H1 (cell line): Measurements from ENCODE around the gene LY6G5C. TPM values are rescaled to one million over a fixed set of nuclear protein-coding genes. Genes with fewer than 3 reads are reported as not detected.

Source experiments
- CTCF ChIA-PET: fragments of 300-600 bp; sonication (Branson Sonifier 250); formaldehyde crosslinking; loops from one replicate; lab custom pipeline; 2021; ENCODE audit not compliant: partially characterized antibody; lab: Charles Lee
- POLR2A ChIA-PET: fragments of 300-600 bp; sonication (Branson Sonifier 250); formaldehyde crosslinking; loops from one replicate; lab custom pipeline; 2021; ENCODE audit warnings: inconsistent platforms; ENCODE audit not compliant: partially characterized antibody; lab: Charles Lee
- DNase-seq, 2 experiments: peaks; one replicate each; pipeline versions ENCODE4 v3.0.0 to v3.0.0-alpha.2; 2010 to 2022; ENCODE audit warnings: low spot score in 2 of 2, low read depth in 1 of 2, mixed read lengths in 1 of 2
- FAIRE-seq: peaks from 2 replicates; lab custom pipeline; 2011; peaks lifted over from hg19 to GRCh38; lab: Jason Lieb, UNC
- H2AFZ ChIP-seq: 2 replicates; pipeline ENCODE4 v1.8.1; 2012; ENCODE audit warnings: low read length, inconsistent platforms
- H2AK5ac ChIP-seq: 2 replicates; pipeline ENCODE4 v1.6.1; 2013; ENCODE audit warnings: low read depth, low read length
- H2BK120ac ChIP-seq: replicated peaks from 2 replicates; pipeline ENCODE3; 2013; ENCODE audit warnings: low read depth, low read length, inconsistent platforms
- H2BK12ac ChIP-seq: 2 replicates; pipeline ENCODE4 v1.6.1; 2013; ENCODE audit warnings: low read depth, low read length
- H2BK15ac ChIP-seq: 2 replicates; pipeline ENCODE4 v1.6.1; 2013; ENCODE audit warnings: low read length
- H2BK20ac ChIP-seq: 2 replicates; pipeline ENCODE4 v1.6.1; 2013; ENCODE audit warnings: low read length
- H2BK5ac ChIP-seq: 2 replicates; pipeline ENCODE4 v1.6.1; 2013; ENCODE audit warnings: low read depth, low read length
- H3K14ac ChIP-seq: 2 replicates; pipeline ENCODE4 v1.6.1; 2013; ENCODE audit warnings: inconsistent platforms; ENCODE audit not compliant: insufficient read length
- H3K18ac ChIP-seq: 2 replicates; pipeline ENCODE4 v1.6.1; 2013; ENCODE audit warnings: low read length; ENCODE audit errors: extremely low read depth
- H3K23ac ChIP-seq: 2 replicates; pipeline ENCODE4 v1.6.1; 2013; ENCODE audit warnings: inconsistent platforms; ENCODE audit not compliant: insufficient read length
- H3K23me2 ChIP-seq: 2 replicates; pipeline ENCODE4 v1.6.1; 2013; ENCODE audit warnings: low read depth, low read length
- H3K27ac ChIP-seq: 2 replicates; pipeline ENCODE4 v1.6.1; 2011; ENCODE audit warnings: low read depth, low read length, inconsistent platforms
- H3K27me3 ChIP-seq, 4 experiments: replicated peaks in 1 of 4; 1 replicate in 1 of 4; 2 replicates in 3 of 4; pipeline versions ENCODE4 v1.6.1 to v1.8.1; 2011 to 2013; ENCODE audit warnings: low read length in 3 of 4, mild to moderate bottlenecking in 3 of 4, inconsistent platforms in 2 of 4, mixed read lengths in 2 of 4, moderate library complexity in 1 of 4; ENCODE audit not compliant: control insufficient read depth in 3 of 4, insufficient read depth in 3 of 4; ENCODE audit errors: extremely low read depth in 1 of 4
- H3K36me3 ChIP-seq, 4 experiments: 2 replicates each; pipeline versions ENCODE4 v1.6.1 to v1.8.1; 2011 to 2013; ENCODE audit warnings: mild to moderate bottlenecking in 4 of 4, low read length in 3 of 4, moderate library complexity in 2 of 4, control low read depth in 1 of 4, inconsistent platforms in 1 of 4; ENCODE audit not compliant: insufficient read depth in 4 of 4, control insufficient read depth in 2 of 4
- H3K4ac ChIP-seq: replicated peaks from 2 replicates; pipeline ENCODE3; 2013; ENCODE audit warnings: low read length, low read depth, mixed read lengths, inconsistent platforms; ENCODE audit not compliant: insufficient read length
- H3K4me1 ChIP-seq, 4 experiments: replicated peaks in 1 of 4; 1 replicate in 1 of 4; 2 replicates in 3 of 4; pipeline versions ENCODE4 v1.6.1 to v1.8.1; 2011 to 2013; ENCODE audit warnings: low read length in 3 of 4, inconsistent platforms in 2 of 4, mixed read lengths in 1 of 4; ENCODE audit not compliant: insufficient read depth in 4 of 4, control insufficient read depth in 3 of 4
- H3K4me2 ChIP-seq, 2 experiments: 2 replicates each; pipeline versions ENCODE4 v1.6.1 to v1.8.1; 2011 to 2013; ENCODE audit warnings: low read depth in 2 of 2, low read length in 2 of 2, control low read depth in 1 of 2, inconsistent platforms in 1 of 2, mild to moderate bottlenecking in 1 of 2; ENCODE audit not compliant: insufficient read depth in 1 of 2
- H3K4me3 ChIP-seq, 4 experiments: fragments of 200-600, 300-600 bp in 1 of 4; sonication (generic), shearing (Covaris generic), sonication (Bioruptor Twin) in 1 of 4; 2 replicates each; pipeline versions ENCODE4 v1.5.1 to v1.8.1; 2011 to 2016; ENCODE audit warnings: low read length in 4 of 4, low read depth in 3 of 4, control low read depth in 2 of 4, inconsistent platforms in 2 of 4, mild to moderate bottlenecking in 2 of 4, mixed read lengths in 1 of 4, moderate library complexity in 1 of 4; ENCODE audit not compliant: insufficient read depth in 2 of 4; ENCODE audit errors: extremely low read depth in 1 of 4
- H3K56ac ChIP-seq: replicated peaks from 2 replicates; pipeline ENCODE3; 2013; ENCODE audit warnings: low read depth, mild to moderate bottlenecking, mixed read lengths, low read length, inconsistent platforms; ENCODE audit not compliant: insufficient read length
- H3K79me1 ChIP-seq: 2 replicates; pipeline ENCODE4 v1.6.1; 2013; ENCODE audit warnings: low read depth, low read length, control low read depth
- H3K79me2 ChIP-seq, 2 experiments: 2 replicates each; pipeline versions ENCODE4 v1.6.1 to v1.8.1; 2012 to 2013; ENCODE audit warnings: low read length in 2 of 2, mild to moderate bottlenecking in 2 of 2, inconsistent platforms in 1 of 2; ENCODE audit not compliant: insufficient read depth in 2 of 2, control insufficient read depth in 1 of 2
- H3K9ac ChIP-seq, 4 experiments: replicated peaks in 1 of 4; 1 replicate in 1 of 4; 2 replicates in 3 of 4; pipeline versions ENCODE4 v1.6.1 to v1.8.1; 2011 to 2013; ENCODE audit warnings: low read depth in 3 of 4, low read length in 3 of 4, control low read depth in 2 of 4, mild to moderate bottlenecking in 2 of 4, moderate library complexity in 2 of 4, inconsistent platforms in 1 of 4; ENCODE audit errors: extremely low read depth in 1 of 4
- H3K9me3 ChIP-seq, 2 experiments: 2 replicates each; pipeline versions ENCODE4 v1.6.1 to v1.8.1; 2012 to 2013; ENCODE audit warnings: mild to moderate bottlenecking in 2 of 2, moderate library complexity in 2 of 2, control low read depth in 1 of 2, inconsistent platforms in 1 of 2, low read depth in 1 of 2, low read length in 1 of 2, mixed read lengths in 1 of 2; ENCODE audit not compliant: insufficient read depth in 2 of 2
- H4K20me1 ChIP-seq, 2 experiments: replicated peaks in 1 of 2; 2 replicates each; pipeline versions ENCODE3 to v1.8.1; 2011 to 2013; ENCODE audit warnings: inconsistent platforms in 2 of 2, low read length in 2 of 2, mild to moderate bottlenecking in 1 of 2; ENCODE audit not compliant: insufficient read depth in 2 of 2, control insufficient read depth in 1 of 2
- H4K5ac ChIP-seq: 2 replicates; pipeline ENCODE4 v1.6.1; 2013; ENCODE audit warnings: low read length, low read depth, mixed read lengths, inconsistent platforms; ENCODE audit not compliant: insufficient read length
- H4K8ac ChIP-seq: 2 replicates; pipeline ENCODE4 v1.8.0; 2013; ENCODE audit warnings: mild to moderate bottlenecking, moderate library complexity, low read length, inconsistent platforms; ENCODE audit not compliant: insufficient read depth; ENCODE audit errors: extremely low read depth
- H4K91ac ChIP-seq: replicated peaks from 2 replicates; pipeline ENCODE3; 2013; ENCODE audit warnings: low read length, mixed read lengths, inconsistent platforms; ENCODE audit not compliant: insufficient read length
- ATF2 ChIP-seq: IDR thresholded peaks from 2 replicates; pipeline ENCODE4 v1.6.1; 2012; ENCODE audit warnings: low read length, inconsistent platforms
- FOSL1 ChIP-seq: IDR thresholded peaks from 2 replicates; pipeline ENCODE4 v1.6.1; 2011; ENCODE audit warnings: mild to moderate bottlenecking, low read depth, low read length, moderate library complexity; ENCODE audit not compliant: insufficient read depth
- GTF2F1 ChIP-seq: IDR thresholded peaks from 2 replicates; pipeline ENCODE4 v1.6.1; 2012; ENCODE audit warnings: low read depth, low read length, improper control_type of control experiment, borderline replicate concordance
- HDAC2 ChIP-seq, 2 experiments: fragments of 300-600 bp in 1 of 2; sonication (generic) in 1 of 2; IDR thresholded peaks; 2 replicates each; pipeline ENCODE4 v1.6.1; 2011 to 2012; ENCODE audit warnings: low read depth in 2 of 2, low read length in 2 of 2, mild to moderate bottlenecking in 2 of 2, moderate library complexity in 2 of 2, borderline replicate concordance in 1 of 2, inconsistent platforms in 1 of 2
- SAP30 ChIP-seq: fragments of 300-600 bp; sonication (generic); IDR thresholded peaks from 2 replicates; pipeline ENCODE4 v1.7.1; 2012; ENCODE audit warnings: low read length, moderate library complexity, mild to moderate bottlenecking, inconsistent platforms; ENCODE audit not compliant: insufficient read depth, insufficient replicate concordance
- TBP ChIP-seq: IDR thresholded peaks from 2 replicates; pipeline ENCODE4 v1.6.1; 2011; ENCODE audit warnings: low read depth, low read length, improper control_type of control experiment
- YY1 ChIP-seq: IDR thresholded peaks from 2 replicates; pipeline ENCODE4 v1.6.1; 2011; ENCODE audit warnings: low read depth, mild to moderate bottlenecking, low read length
- WGBS, 2 experiments: shearing (Covaris generic) in 1 of 2; methylation state at CpG; one replicate each; pipeline versions ENCODE4 v1.1.6 to v1.1.7; 2013 to 2015; ENCODE audit warnings: low lambda C conversion rate in 2 of 2, mixed read lengths in 2 of 2, inconsistent platforms in 1 of 2, low coverage in 1 of 2, missing lambda C conversion rate in 1 of 2; ENCODE audit not compliant: insufficient replicate concordance in 2 of 2, insufficient coverage in 1 of 2, insufficient read length in 1 of 2; ENCODE audit errors: extremely low coverage in 1 of 2, missing lambda C conversion rate in 1 of 2; 5-methylcytosine and 5-hydroxymethylcytosine counted together
- polyA plus RNA-seq, 7 experiments: library from polyadenylated mRNA; depleted of rRNA in 3 of 7; stranded (reverse) in 5 of 7; unstranded in 2 of 7; fragments of >200 nt in 5 of 7; fragments of 200-250 nt in 2 of 7; gene quantifications; 1 replicate in 5 of 7; 2 replicates in 1 of 7; 4 replicates in 1 of 7; pipeline versions ENCODE4 v1.2.1 to v1.2.3, GENCODE V29; 2011 to 2013; ENCODE audit warnings: missing spikeins in 2 of 7, mixed read lengths in 2 of 7
- total RNA-seq: library from RNA; stranded (reverse); fragmentation: NEBNext Ultra II Directional; extraction: Animal tissue kit (Norgen Biotek cat#: 25700); gene quantifications from 2 replicates; pipeline ENCODE4 v1.2.1, GENCODE V29; 2021

The LY6G5C gene
- total and polyA plus RNA-seq, 2 of the 8 experiments (the other 6 are each of a cell fraction or from before 2014, with no cell fraction given), result 1.1 to 1.8 TPM

- Histone ChIP-seq H4K91ac (no peak overlapping the region), H3K9ac (no peak overlapping the region), H3K4ac (no peak overlapping the region), H3K4me3 (no peak overlapping the region), H2BK12ac (no peak overlapping the region), H3K36me3 (peaks cover 4 to 10% (median 7%) of the 10 kb centered on the region in 4 experiments; a peak in 5 of 8 replicates), H3K23me2 (peaks cover 4% of the 10 kb centered on the region), H3K79me2 (peaks cover 0 to 22% of the 10 kb centered on the region in 2 experiments; a peak in 2 of 4 replicates), H3K9me3 (no peaks in the 10 kb centered on the region), H3K23ac (no peak overlapping the region), H2BK20ac (no peak overlapping the region), H3K4me2 (no peak overlapping the region), H4K8ac (no peak overlapping the region), H4K20me1 (peaks cover 0 to 3% of the 10 kb centered on the region in 2 experiments), H2AK5ac (no peak overlapping the region), H2AFZ (no peak overlapping the region), H3K56ac (no peak overlapping the region), H2BK120ac (no peak overlapping the region), H2BK5ac (peak overlapping the region; percentile 35; the same call in 1 of the 2 replicates), H4K5ac (no peak overlapping the region), H3K27ac (no peak overlapping the region), H3K18ac (no peak overlapping the region), H3K79me1 (peaks cover 9% of the 10 kb centered on the region), H3K14ac (no peak overlapping the region), H3K4me1 (peaks cover 0 to 7% (median 2%) of the 10 kb centered on the region in 4 experiments; a peak in 3 of 7 replicates), H3K27me3 (no peaks in the 10 kb centered on the region), H2BK15ac (no peak overlapping the region)
- WGBS, 2 experiments, result 83% methylated on average over 6 of the region's 6 CpGs; no CpG with 5 or more reads in 1 of the 2 experiments
- no peak for DNase-seq
- FAIRE-seq, result no peak
- CTCF ChIA-PET, result interaction anchor here (0.6 to 3.2 kb wide), 5 partner anchors 51 to 116 kb away, joined by 3 to 9 read pairs (median 6); no protein-coding TSS in a partner anchor
- POLR2A ChIA-PET, result interaction anchor here (1.0 to 25.5 kb wide), 8 partner anchors 6 to 127 kb away, joined by 3 to 883 read pairs (median 12); partner anchors contain the start of genes AIF1, ATP6V1G2, C6orf47 and CSNK2B
- TF ChIP-seq GTF2F1 (no peak), HDAC2 (IDR thresholded peaks at IDR 0.05; ENCODE audit: borderline replicate concordance in 1 of 2, low read depth in 2 of 2, low read length in 2 of 2) (no peak), TBP (no peak), ATF2 (no peak), YY1 (no peak), FOSL1 (no peak), SAP30 (no peak)
Measured at GRCh38 chr6:31657406-31658157, 23.3 kb downstream of the LY6G5C start.
